Calu3 (cell line): ENCODE measurements around the gene TRIM40. TPM values are rescaled to one million over a fixed set of nuclear protein-coding genes. Genes with fewer than 3 reads are reported as not detected.

Experiments used
- BruUV-seq: library from RNA; stranded (reverse); fragments of 400-500 nt; replicated peaks from 2 replicates; lab custom pipeline; 2021; lab: Mats Ljungman, UMichigan
- CTCF ChIA-PET: fragments of 300-600 bp; sonication (Branson Sonifier 250); formaldehyde crosslinking; loops from one replicate; lab custom pipeline; 2022; ENCODE audit warnings: antibody characterized with exemption; lab: Charles Lee
- DNase-seq: peaks from one replicate; pipeline ENCODE4 v3.0.0; 2022
- H3K27ac Mint-ChIP-seq: one replicate; pipeline ENCODE4 v1.8.0; 2022; ENCODE audit warnings: mixed read lengths; ENCODE audit not compliant: unreplicated experiment
- H3K27me3 Mint-ChIP-seq: one replicate; pipeline ENCODE4 v1.8.0; 2022; ENCODE audit warnings: mixed read lengths; ENCODE audit not compliant: unreplicated experiment
- H3K36me3 Mint-ChIP-seq: one replicate; pipeline ENCODE4 v1.8.0; 2022; ENCODE audit warnings: mild to moderate bottlenecking, moderate library complexity, mixed read lengths; ENCODE audit not compliant: insufficient read depth, unreplicated experiment
- H3K4me1 Mint-ChIP-seq: one replicate; pipeline ENCODE4 v1.8.0; 2022; ENCODE audit warnings: mild to moderate bottlenecking, low read depth, mixed read lengths; ENCODE audit not compliant: unreplicated experiment
- H3K4me3 Mint-ChIP-seq: one replicate; pipeline ENCODE4 v1.8.0; 2022; ENCODE audit warnings: mild to moderate bottlenecking, low read depth, moderate library complexity, mixed read lengths; ENCODE audit not compliant: unreplicated experiment
- H3K9me3 Mint-ChIP-seq: one replicate; pipeline ENCODE4 v1.8.0; 2022; ENCODE audit warnings: low read depth, mixed read lengths; ENCODE audit not compliant: unreplicated experiment
- intact Hi-C: fragments of 100-400 bp; cut with micrococcal nuclease; formaldehyde crosslinking; loops from one replicate; pipeline ENCODE4 v1.10.0; 2022; ENCODE audit not compliant: unreplicated experiment
- total RNA-seq: library from RNA; stranded (reverse); gene quantifications from 2 replicates; pipeline ENCODE4 v1.2.3, GENCODE V29; 2022
- TF ChIP-seq, protein P1 (sequence below): fragments of 200-600 bp; IDR thresholded peaks from one replicate; pipeline ENCODE4 v1.8.0; 2022; ENCODE audit warnings: antibody characterized with exemption; ENCODE audit not compliant: unreplicated experiment

The TRIM40 gene
- total RNA-seq, 1 experiment from 2014 or later, result not detected

DNA sequence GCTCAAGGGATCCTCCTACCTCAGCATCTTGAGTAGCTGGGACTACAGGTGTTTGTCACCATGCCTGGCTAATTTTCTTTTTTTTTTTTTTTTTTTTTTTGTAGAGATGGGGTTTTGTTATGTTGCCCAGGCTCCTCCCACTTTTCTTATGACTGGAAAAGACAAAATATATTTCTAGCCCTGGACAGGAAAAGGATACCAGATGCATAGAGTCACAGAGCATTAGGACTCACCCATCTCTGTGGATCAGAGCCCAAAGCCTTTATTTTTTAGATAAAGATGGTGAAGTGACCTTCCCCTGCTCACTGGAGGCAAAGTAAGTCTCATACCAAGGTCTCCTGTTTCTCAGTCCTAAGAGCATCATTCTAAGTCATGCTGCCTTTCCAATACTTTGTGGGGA, 21.6 kb downstream of the TRIM40 start:
- peaks cover 47% of the 10 kb centered on the region for H3K4me1 Mint-ChIP-seq
- intact Hi-C loops, result no loop called here
- TF ChIP-seq, protein P1, sequence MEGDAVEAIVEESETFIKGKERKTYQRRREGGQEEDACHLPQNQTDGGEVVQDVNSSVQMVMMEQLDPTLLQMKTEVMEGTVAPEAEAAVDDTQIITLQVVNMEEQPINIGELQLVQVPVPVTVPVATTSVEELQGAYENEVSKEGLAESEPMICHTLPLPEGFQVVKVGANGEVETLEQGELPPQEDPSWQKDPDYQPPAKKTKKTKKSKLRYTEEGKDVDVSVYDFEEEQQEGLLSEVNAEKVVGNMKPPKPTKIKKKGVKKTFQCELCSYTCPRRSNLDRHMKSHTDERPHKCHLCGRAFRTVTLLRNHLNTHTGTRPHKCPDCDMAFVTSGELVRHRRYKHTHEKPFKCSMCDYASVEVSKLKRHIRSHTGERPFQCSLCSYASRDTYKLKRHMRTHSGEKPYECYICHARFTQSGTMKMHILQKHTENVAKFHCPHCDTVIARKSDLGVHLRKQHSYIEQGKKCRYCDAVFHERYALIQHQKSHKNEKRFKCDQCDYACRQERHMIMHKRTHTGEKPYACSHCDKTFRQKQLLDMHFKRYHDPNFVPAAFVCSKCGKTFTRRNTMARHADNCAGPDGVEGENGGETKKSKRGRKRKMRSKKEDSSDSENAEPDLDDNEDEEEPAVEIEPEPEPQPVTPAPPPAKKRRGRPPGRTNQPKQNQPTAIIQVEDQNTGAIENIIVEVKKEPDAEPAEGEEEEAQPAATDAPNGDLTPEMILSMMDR, result no peak
- DNase-seq, result no peak
- peaks cover 6% of the 10 kb centered on the region for H3K36me3 Mint-ChIP-seq
- no TSS peak for BruUV-seq
- CTCF ChIA-PET, result interaction anchor here (0.7 kb wide), 1 partner anchor 80 kb away, joined by 3 read pairs; no protein-coding TSS in a partner anchor
- H3K4me3 Mint-ChIP-seq, result no peak overlapping the region
- no peak overlapping the region for H3K27ac Mint-ChIP-seq
- no peaks in the 10 kb centered on the region for H3K9me3 Mint-ChIP-seq
- H3K27me3 Mint-ChIP-seq, result no peaks in the 10 kb centered on the region

- Mint-ChIP-seq H3K9me3 (no peaks in the 10 kb centered on the region), H3K4me3 (no peak overlapping the region), H3K4me1 (peaks cover 46% of the 10 kb centered on the region), H3K27me3 (no peaks in the 10 kb centered on the region), H3K36me3 (peaks cover 7% of the 10 kb centered on the region), H3K27ac (no peak overlapping the region)
- intact Hi-C loops, result no loop called here
- CTCF ChIA-PET, result interaction anchor here (1.0 kb wide), 1 partner anchor 10 kb away, joined by 3 read pairs; no protein-coding TSS in a partner anchor
- TF ChIP-seq, protein P1, result no peak
- BruUV-seq, result no TSS peak
- no peak for DNase-seq
These were observed 22.1 kb downstream of the TRIM40 start for GRCh38 chr6:30157999-30158398.

GRCh38 chr6:30158475-30159040, 22.6 kb downstream of the TRIM40 start:
- BruUV-seq, result no TSS peak
- CTCF ChIA-PET, result interaction anchor here (1.0 kb wide), 1 partner anchor 10 kb away, joined by 3 read pairs; no protein-coding TSS in a partner anchor
- no peak for DNase-seq
- Mint-ChIP-seq H3K9me3 (no peaks in the 10 kb centered on the region), H3K36me3 (peaks cover 13% of the 10 kb centered on the region), H3K4me1 (peaks cover 40% of the 10 kb centered on the region), H3K4me3 (no peak overlapping the region), H3K27ac (no peak overlapping the region), H3K27me3 (no peaks in the 10 kb centered on the region)
- TF ChIP-seq, protein P1, result no peak
- intact Hi-C loops, result no loop called here

GRCh38 chr6:30160008-30160784, 24.3 kb downstream of the TRIM40 start:
- CTCF ChIA-PET, result no interaction called here
- no peak for DNase-seq
- no peak overlapping the region for H3K27ac Mint-ChIP-seq
- no peaks in the 10 kb centered on the region for H3K9me3 Mint-ChIP-seq
- no peak overlapping the region for H3K4me3 Mint-ChIP-seq
- peaks cover 36% of the 10 kb centered on the region for H3K4me1 Mint-ChIP-seq
- no peaks in the 10 kb centered on the region for H3K27me3 Mint-ChIP-seq
- intact Hi-C loops, result no loop called here
- TF ChIP-seq, protein P1, result no peak
- peaks cover 22% of the 10 kb centered on the region for H3K36me3 Mint-ChIP-seq
- no TSS peak for BruUV-seq
